ENCODE measurements around the gene HEBP2.

DNA sequence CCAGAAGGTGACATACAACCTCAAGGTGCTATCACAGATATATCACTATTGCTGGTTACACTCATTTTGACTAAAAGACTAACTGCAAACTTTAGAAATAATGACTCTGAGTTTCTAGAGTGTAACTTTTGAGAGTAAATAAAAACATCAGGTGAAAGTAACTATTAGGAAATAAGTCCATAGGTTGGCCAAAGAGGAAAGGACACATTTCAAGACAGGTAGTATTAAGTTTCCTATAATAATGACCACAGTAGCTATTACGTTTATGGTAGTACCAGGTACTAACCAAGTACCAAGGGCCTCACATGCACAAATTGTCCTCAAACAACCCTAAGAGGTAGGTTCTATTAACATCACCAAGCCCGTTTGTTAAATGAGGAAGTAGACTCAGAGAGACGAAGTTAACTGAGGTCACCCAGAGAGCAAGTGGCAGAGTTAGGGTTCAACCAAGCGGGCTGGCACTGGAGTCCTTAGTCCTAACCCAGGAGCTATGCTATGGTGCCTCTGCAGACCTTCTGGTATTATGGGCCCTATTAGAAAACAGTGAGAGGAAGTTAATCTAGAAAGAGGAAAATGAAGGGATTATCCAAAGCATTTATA is 36.8 kb downstream of the HEBP2 start:
- TF ChIP-seq, protein P1, sequence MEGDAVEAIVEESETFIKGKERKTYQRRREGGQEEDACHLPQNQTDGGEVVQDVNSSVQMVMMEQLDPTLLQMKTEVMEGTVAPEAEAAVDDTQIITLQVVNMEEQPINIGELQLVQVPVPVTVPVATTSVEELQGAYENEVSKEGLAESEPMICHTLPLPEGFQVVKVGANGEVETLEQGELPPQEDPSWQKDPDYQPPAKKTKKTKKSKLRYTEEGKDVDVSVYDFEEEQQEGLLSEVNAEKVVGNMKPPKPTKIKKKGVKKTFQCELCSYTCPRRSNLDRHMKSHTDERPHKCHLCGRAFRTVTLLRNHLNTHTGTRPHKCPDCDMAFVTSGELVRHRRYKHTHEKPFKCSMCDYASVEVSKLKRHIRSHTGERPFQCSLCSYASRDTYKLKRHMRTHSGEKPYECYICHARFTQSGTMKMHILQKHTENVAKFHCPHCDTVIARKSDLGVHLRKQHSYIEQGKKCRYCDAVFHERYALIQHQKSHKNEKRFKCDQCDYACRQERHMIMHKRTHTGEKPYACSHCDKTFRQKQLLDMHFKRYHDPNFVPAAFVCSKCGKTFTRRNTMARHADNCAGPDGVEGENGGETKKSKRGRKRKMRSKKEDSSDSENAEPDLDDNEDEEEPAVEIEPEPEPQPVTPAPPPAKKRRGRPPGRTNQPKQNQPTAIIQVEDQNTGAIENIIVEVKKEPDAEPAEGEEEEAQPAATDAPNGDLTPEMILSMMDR (IDR thresholded peaks at IDR 0.05) = no peak
- no peak for TF ChIP-seq POLR2A (IDR thresholded peaks at IDR 0.05)

Measured in right lobe of liver (tissue), 4 donors.